NCI-H2107 (cell line): ENCODE results near the gene LANCL2.
"Not testable (repeated sequence)": the region's sequence is repeated elsewhere in the genome, so short reads cannot be mapped to it uniquely, and the experiment has no call there.

Source experiments
- DNase-seq: peaks from one replicate; lab custom pipeline; 2025; lab: John Stamatoyannopoulos, UW

Gene LANCL2

GRCh38 chr7:55362927-55363326 lies 2.2 kb upstream of the LANCL2 start:
- no peak for DNase-seq

GRCh38 chr7:55363386-55364170 lies 1.6 kb upstream of the LANCL2 start:
- no peak for DNase-seq

GRCh38 chr7:55365675-55366460 lies 731 bp downstream of the LANCL2 start:
- peak; percentile 96 for DNase-seq

GRCh38 chr7:55366461-55367070 lies 1.4 kb downstream of the LANCL2 start:
- no peak for DNase-seq

- no peak for DNase-seq
Measured at GRCh38 chr7:55367283-55367840, 2.2 kb downstream of the LANCL2 start.

GRCh38 chr7:55369427-55370400 lies 4.6 kb downstream of the LANCL2 start:
- no peak for DNase-seq

GRCh38 chr7:55374213-55374612 lies 9.1 kb downstream of the LANCL2 start:
- no peak for DNase-seq

GRCh38 chr7:55375237-55375636 lies 10.1 kb downstream of the LANCL2 start:
- DNase-seq = no peak

GRCh38 chr7:55377162-55377817 lies 12.2 kb downstream of the LANCL2 start:
- no peak for DNase-seq

- no peak for DNase-seq
Measured at GRCh38 chr7:55379285-55379684, 14.1 kb downstream of the LANCL2 start.

GRCh38 chr7:55381189-55381588 lies 16.1 kb downstream of the LANCL2 start:
- DNase-seq = no peak

- no peak for DNase-seq
Measured at GRCh38 chr7:55381696-55382095, 16.6 kb downstream of the LANCL2 start.

- DNase-seq = no peak
Measured at GRCh38 chr7:55382251-55382650, 17.1 kb downstream of the LANCL2 start.

- no peak for DNase-seq
Measured at GRCh38 chr7:55386541-55386940, 21.4 kb downstream of the LANCL2 start.

GRCh38 chr7:55387062-55387965 lies 22.2 kb downstream of the LANCL2 start:
- no peak for DNase-seq

GRCh38 chr7:55396233-55396785 lies 31.2 kb downstream of the LANCL2 start:
- DNase-seq = no peak

GRCh38 chr7:55397617-55398016 lies 32.5 kb downstream of the LANCL2 start:
- DNase-seq = no peak

GRCh38 chr7:55400191-55400590 lies 35.1 kb downstream of the LANCL2 start:
- no peak for DNase-seq

- DNase-seq = not testable (repeated sequence)
Measured at GRCh38 chr7:55402506-55402905, 37.4 kb downstream of the LANCL2 start.
